HuH-7 (cell line): Measurements from ENCODE around the gene LSM14B.
"Not testable (repeated sequence)": the region's sequence is repeated elsewhere in the genome, so short reads cannot be mapped to it uniquely, and the experiment has no call there.

ENCODE experiments used
- DNase-seq: peaks from one replicate; pipeline ENCODE4 v3.0.0; 2011; ENCODE audit warnings: low spot score

The LSM14B gene

DNA sequence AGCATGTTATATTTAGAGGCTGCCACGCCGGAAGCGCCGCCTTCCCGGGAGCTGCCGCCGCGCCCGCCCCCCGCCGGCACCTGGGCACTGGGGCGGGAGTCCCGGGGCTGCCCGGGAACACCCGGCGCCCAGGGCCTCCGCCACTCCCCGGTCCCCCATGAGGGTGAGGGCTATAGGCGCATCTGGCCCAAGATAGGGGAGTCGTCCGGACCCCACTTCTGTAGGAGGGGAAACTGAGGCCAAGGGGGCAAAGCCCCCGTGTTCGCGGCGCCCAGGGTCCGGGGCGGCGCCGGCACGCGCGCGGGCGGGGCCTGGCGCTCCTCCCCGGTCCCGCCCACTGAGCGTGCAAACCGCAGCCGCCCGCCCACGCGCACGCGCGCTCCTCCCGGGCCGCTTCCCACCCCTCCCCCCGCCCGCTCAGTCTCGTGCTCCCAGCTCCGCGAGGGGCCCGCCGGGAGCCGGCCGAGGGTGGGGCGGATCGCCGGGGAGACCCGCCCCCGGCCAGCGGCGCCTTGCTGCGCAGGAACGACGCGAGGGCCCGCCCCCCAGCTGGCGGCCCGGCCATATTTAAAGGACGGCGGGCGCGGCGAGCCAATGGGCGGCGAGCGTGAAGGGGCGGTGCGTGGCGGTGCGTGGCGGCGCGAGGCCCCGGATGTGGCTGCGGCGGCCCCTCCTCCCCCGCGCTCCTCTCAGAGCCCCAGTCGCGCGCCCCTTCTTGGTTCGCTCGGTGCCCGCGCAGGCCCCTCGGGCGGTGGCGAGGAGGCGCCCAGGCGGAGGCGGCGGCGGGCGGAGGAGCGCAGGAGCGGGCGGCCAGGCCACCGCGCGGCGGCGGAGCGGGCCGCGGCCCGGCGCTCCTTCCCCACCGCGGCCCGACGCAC, at the start of gene LSM14B:
Gene LSM14B, plus strand, starts transcription at position 700 of the 878 bp plus-strand sequence. CDS start 192 bp downstream, outside the sequence.
- peak; percentile 99 for DNase-seq

GRCh38 chr20:62073323-62073722, 49.0 kb upstream of the LSM14B start:
- no peak for DNase-seq

DNA sequence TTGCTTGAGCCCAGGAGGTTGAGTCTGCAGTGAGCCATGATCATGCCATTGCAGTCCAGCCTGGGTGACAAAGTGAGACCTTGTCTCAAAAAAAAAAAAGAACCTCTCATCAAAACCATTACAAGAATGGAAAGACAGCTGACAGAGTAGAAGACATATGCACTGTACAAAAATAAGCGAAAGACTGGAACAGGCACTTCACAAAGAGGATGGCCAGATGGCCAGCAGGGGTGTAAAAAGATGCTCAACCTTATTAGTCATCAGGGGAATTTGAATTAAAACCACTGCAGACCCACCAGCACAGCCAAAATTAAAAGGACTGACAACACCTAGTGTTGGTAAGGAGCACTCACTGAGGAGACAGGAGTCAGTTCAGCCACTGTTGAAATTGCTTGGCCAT, 43.1 kb upstream of the LSM14B start:
- DNase-seq, result no peak

DNA sequence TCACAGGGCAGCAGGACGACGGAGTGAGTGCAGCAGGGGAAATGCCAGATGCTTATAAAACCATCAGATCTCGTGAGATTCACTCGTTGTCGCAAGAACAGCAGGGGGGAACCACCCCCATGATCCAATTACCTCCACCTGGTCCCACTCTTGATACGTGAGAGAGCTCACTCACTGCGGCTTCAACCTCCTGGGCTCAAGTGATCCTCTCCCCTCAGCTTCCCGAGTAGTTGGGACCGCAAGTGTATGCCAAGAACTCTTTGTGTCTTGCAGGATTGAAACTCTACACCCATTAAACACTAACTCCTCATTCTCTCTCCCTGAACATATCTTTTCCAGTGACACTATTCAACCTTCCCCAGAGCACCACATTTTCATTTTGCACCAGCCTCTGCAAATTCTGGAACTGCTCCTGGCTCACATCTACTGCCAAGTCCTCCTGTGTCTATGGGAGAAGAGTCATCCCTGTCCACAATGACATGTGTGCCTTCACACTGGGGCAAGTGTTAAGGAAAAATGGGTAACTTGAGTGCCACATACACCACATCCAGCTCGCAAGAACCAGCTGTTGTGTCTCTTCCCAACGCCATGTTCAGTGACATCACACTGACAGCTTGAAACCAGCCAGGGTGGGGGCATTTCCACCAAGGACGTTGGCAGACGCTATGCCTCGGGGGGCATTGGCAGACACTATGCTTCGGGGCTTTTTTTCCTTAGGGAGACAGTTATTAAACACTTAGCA, 41.9 kb upstream of the LSM14B start:
- DNase-seq, result no peak

DNA sequence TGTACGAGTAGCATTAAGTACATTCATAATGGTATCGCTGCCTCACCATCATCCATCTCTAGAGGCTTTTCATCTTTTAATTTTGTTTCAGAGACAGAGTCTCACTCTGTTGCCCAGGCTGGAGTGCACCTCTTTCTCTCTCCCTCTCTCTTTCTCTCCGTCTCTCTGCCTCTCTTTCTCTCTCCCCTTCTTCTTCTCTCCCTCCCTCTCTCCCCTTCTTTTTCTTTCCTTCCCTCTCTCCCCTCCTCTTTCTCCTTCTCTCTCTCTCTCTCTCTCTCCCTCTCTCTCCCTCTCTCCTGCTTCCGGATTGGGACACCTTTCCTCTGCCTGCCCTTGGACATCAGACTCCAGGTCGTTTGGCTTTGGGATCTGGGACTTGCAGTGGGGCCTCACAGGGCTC, 39.0 kb upstream of the LSM14B start:
- no peak for DNase-seq

- DNase-seq, result not testable (repeated sequence)
Measured at GRCh38 chr20:62084224-62084623, 38.1 kb upstream of the LSM14B start.

GRCh38 chr20:62085206-62085605, 37.1 kb upstream of the LSM14B start:
- no peak for DNase-seq

- no peak for DNase-seq
Measured at GRCh38 chr20:62087227-62087626, 35.0 kb upstream of the LSM14B start.

GRCh38 chr20:62087632-62088031, 34.6 kb upstream of the LSM14B start:
- no peak for DNase-seq

- DNase-seq, result no peak
Measured at GRCh38 chr20:62088258-62089127, 33.8 kb upstream of the LSM14B start.

- DNase-seq, result no peak
Measured at GRCh38 chr20:62089393-62089792, 32.9 kb upstream of the LSM14B start.

GRCh38 chr20:62096421-62097380, 25.6 kb upstream of the LSM14B start:
- no peak for DNase-seq

DNA sequence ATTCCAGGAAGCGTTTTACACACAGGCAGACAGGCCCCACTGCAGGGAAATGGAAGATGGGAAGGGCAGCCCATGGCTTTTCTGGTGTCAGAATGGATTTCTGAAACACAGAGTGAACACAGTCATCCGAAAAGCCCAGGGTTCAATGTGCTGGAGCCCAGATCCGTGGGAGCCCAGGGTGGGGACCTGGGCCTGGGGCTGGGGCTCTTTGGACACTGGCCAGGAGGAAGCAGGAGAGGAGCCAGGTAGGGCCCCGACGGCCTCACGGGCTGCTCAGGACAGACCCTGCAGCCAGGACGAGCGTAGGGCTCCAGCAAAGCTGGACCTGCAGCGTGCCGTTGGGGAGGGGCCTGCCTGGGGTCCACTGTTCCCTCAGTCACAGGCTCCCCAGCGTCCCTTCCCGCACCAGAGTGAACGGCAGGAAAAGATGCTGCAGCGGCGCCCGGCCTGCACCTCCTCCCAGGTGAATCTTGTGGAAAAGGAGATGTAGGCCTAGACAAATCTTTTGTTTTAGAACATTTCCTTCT, 24.3 kb upstream of the LSM14B start:
- DNase-seq, result no peak

- DNase-seq, result no peak
Measured at GRCh38 chr20:62101078-62101477, 21.2 kb upstream of the LSM14B start.

- DNase-seq, result no peak
Measured at GRCh38 chr20:62103508-62104233, 18.6 kb upstream of the LSM14B start.

DNA sequence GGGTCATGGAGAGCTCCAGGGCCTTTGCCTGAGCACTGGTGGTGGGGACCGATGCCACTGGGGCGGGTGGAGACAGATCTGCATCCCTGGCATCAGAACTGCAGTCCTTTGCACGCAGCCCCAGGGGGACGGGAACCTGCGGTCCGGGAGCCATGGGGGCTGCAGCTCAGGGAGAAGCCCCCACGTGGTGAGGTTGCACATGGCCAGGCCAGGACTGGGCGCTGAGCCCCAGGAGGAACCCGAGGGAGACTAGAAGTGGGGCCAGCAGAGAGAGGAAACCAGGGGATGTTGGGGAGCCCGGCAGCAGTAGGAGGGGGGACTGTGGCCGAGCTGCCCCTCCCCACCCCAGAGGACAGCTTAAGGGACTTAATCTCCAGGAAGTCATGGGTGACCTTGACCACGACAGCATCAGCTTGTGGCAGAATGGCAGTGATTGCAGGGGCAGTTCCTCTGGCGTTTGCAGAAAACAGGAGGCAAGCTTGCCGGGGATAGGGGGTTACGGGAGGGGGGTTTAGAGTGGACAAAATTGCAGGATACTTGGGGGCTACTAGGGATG, 18.0 kb upstream of the LSM14B start:
- DNase-seq, result no peak

GRCh38 chr20:62104791-62105345, 17.4 kb upstream of the LSM14B start:
- no peak for DNase-seq

DNA sequence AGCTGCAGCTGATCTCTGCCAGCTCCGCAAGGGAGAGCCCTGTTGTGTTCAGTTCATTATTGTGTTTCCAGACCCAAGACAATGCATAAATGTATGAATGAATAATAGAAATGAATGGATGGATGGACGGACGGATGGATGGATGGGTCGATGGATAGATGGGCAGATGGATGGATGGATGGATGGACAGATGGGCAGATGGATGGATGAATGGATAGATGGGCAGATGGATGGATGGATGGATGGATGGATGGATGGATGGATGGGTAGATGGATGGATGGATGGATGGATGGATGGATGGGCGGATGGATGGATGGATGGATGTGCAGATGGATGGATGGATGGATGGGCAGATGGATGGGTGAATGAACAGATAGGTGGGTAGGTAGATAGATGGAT, 16.7 kb upstream of the LSM14B start:
- no peak for DNase-seq

DNA sequence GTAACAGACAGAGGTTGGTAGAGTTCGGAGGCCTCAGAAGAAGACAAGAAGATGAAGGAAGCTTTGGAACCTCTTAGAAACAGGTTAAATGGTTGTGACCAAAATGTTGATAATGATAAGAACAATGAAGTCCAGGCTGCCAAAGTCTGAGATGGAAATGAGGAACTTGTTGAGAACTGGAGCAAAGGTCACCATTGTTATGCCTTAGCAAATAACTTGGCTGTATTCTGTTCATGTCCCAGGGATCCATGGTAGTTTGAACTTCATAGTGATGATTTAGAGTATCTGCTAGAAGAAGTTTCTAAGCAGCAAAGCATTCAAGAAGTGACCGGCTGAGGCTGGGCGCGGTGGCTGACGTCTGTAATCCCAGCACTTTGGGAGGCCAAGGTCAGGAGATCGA, 11.1 kb upstream of the LSM14B start:
- no peak for DNase-seq

- no peak for DNase-seq
Measured at GRCh38 chr20:62112368-62112767, 9.9 kb upstream of the LSM14B start.
